HG03097 (cell line): ENCODE data around the gene MAP3K20.

Source experiments
- ATAC-seq: cut with Tn5 transposase; IDR thresholded peaks from one replicate; pipeline ENCODE4 v1.9.1; 2021; ENCODE audit not compliant: unreplicated experiment, low FRiP score

MAP3K20 gene

GRCh38 chr2:173049831-173050230 is 25.8 kb upstream of the MAP3K20 start:
- ATAC-seq = no peak

DNA sequence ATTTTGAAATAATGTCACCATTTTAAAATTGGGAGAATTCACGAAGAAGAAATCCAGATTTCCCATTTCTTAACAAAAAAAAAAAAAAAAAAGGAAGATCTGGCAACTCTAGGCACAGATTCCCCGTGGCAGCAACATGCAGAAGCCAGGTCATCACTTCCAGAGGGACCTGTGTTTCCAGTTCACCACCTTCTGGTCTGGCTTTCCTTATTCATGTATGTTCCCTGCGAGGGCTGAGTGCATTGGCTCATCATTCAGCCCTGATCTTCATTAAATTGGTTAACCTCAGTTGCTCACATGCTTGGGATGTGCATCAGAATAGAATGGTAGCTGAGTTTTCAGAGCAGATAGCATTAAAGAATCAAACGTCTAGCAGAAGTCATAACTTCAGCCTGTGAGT is 25.0 kb upstream of the MAP3K20 start:
- ATAC-seq = no peak

- no peak for ATAC-seq
Measured at GRCh38 chr2:173051463-173052215, 24.0 kb upstream of the MAP3K20 start.

DNA sequence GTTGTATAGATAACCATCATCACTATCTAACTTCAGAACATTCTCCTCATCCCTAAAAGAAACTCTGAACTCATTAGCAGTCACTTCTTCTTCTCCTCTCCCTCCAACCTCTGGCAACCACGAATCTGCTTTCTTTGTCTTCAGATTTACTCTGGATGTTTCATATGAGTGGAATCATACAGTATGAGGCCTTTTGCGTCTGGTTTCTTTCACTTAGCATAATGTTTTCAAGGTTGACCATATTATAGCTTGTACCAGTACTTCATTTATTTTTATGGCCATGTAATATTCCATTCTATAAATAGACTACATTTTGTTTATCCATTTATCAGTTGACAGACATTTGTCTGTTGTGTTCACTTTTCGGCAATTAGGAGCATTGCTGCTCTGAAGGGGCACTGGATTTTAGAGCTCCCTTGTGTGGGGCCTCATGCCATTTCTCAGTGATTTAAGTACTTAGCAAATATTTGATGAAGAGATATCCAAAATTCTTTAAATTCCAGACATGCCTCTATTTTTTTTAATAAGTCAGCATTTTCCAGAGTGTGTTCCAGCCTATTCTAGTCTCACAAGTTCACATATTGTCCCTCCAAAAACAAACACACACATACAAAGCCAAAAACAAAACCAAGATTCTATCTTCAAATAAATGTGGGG is 22.5 kb upstream of the MAP3K20 start:
- ATAC-seq = no peak

DNA sequence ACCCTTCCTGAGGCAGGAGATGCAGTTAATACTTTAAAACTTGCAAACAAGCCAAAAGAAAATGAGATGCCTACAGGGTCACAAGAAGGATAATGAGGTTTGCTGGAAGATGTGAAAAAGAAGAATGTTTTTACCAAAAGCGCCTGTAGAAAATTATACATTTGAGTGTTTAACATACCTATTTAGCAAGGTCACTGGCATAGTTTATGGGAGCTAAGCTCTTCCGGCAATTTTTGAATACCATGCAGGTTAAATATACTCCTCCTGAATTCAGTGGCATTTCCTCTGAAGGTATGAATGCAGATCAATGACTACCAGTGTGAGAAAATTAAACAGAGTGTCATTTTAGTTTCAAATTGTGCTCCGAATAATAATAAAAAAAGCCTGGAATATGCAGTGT is 21.2 kb upstream of the MAP3K20 start:
- no peak for ATAC-seq

DNA sequence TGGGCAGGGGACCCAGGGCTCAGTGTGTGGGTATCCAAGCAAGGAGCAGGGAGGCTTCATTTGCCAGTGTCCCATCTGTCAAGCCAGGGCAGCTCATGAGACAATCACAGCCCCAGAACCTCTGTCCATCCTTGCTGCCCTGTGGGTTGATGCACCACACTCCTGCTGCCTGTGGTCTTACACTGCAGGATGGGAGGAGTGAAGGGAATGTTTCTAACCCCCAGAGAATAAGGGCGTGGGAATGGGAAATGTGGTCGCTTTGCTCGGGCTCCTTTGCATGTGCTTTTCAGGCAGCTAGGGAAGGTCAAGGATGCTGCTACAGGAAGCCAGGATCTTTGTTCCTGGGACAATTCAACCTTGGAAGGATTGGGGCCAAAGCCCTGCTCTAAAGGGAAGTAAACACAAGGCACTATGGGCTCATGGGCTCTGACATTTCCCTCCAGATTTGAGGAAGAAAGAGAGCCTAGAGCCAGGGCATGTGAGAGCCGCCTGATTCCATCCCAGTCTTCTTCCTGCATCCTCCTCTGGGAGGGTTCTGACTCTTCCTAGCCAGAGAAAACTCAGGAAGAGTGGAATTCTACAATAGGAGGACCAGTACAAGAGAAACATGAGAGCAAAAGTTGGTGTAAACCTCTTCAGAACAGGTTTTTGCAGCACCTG is 18.8 kb upstream of the MAP3K20 start:
- no peak for ATAC-seq

GRCh38 chr2:173058097-173058496 is 17.5 kb upstream of the MAP3K20 start:
- no peak for ATAC-seq

- no peak for ATAC-seq
Measured at GRCh38 chr2:173058673-173059072, 17.0 kb upstream of the MAP3K20 start.

- no peak for ATAC-seq
Measured at GRCh38 chr2:173059292-173059691, 16.4 kb upstream of the MAP3K20 start.

- ATAC-seq = no peak
Measured at GRCh38 chr2:173059971-173060461, 15.6 kb upstream of the MAP3K20 start.

- ATAC-seq = no peak
Measured at GRCh38 chr2:173062801-173063200, 12.8 kb upstream of the MAP3K20 start.

- no peak for ATAC-seq
Measured at GRCh38 chr2:173064151-173064805, 11.4 kb upstream of the MAP3K20 start.

GRCh38 chr2:173066887-173067676 is 8.6 kb upstream of the MAP3K20 start:
- no peak for ATAC-seq

DNA sequence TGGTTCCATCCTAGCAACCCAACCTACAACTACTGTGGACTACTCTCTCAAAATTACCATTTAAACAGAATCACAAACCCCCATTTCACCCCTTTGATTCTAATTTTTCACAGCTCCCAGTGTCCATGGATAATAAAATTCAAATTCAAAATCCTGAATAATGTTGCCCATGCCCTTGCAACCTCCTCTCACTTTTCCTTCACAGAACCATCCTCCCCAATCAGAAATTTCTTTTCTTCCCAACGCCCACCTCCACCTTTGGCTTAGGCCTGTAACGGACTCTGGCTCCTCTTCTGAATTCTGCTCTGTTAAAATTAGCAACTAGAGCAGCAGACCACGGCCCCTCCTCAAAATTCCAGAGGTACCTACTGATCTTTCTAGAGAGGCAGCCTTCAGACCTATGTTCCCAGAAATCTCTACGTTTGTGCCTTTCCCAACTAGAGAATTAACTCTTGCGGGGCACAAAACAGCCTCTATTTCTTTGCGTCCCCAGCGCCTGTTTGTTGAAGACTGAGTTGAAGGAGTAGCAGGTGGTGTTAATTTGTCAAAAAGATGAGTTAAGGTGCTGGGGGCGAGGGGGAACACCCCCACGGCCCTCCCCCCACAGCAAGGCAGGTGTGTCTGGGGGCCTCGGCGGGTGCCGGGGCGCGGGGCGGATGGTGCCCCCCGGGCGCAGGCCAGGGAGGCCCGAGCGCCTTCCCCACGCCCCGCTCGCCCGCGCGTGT is 428 bp upstream of the MAP3K20 start:
- ATAC-seq = no peak

- no peak for ATAC-seq
Measured at GRCh38 chr2:173076581-173077345, 1.1 kb downstream of the MAP3K20 start.

GRCh38 chr2:173077506-173078177 is 2.0 kb downstream of the MAP3K20 start:
- no peak for ATAC-seq

GRCh38 chr2:173079141-173079540 is 3.5 kb downstream of the MAP3K20 start:
- no peak for ATAC-seq
